GM19324 (cell line): Measurements from ENCODE around the gene FIGLA.

Source experiments
- ATAC-seq: cut with Tn5 transposase; IDR thresholded peaks from one replicate; pipeline ENCODE4 v1.9.1; 2021; ENCODE audit warnings: mild to moderate bottlenecking, moderate library complexity; ENCODE audit not compliant: unreplicated experiment, low FRiP score

The FIGLA gene

GRCh38 chr2:70777450-70777849 lies 13.0 kb downstream of the FIGLA start:
- ATAC-seq: no peak

GRCh38 chr2:70776266-70776665 lies 14.2 kb downstream of the FIGLA start:
- ATAC-seq: no peak

- ATAC-seq: no peak
Measured at GRCh38 chr2:70775141-70775540, 15.3 kb downstream of the FIGLA start.

GRCh38 chr2:70772486-70773155 lies 17.8 kb downstream of the FIGLA start:
- no peak for ATAC-seq

GRCh38 chr2:70771446-70771845 lies 19.0 kb downstream of the FIGLA start:
- no peak for ATAC-seq

- ATAC-seq: no peak
Measured at GRCh38 chr2:70769450-70769849, 21.0 kb downstream of the FIGLA start.

- ATAC-seq: no peak
Measured at GRCh38 chr2:70768590-70769085, 21.8 kb downstream of the FIGLA start.

GRCh38 chr2:70767699-70768589 lies 22.5 kb downstream of the FIGLA start, which contains the start of gene ADD2:
Gene ADD2, minus strand, starts transcription at chr2:70768200. Its CDS starts 61,792 bp downstream, at chr2:70706408.
- ATAC-seq: no peak

- no peak for ATAC-seq
Measured at GRCh38 chr2:70767079-70767698, 23.3 kb downstream of the FIGLA start.

- ATAC-seq: no peak
Measured at GRCh38 chr2:70766357-70767078, 23.9 kb downstream of the FIGLA start.

- ATAC-seq: no peak
Measured at GRCh38 chr2:70765507-70765906, 24.9 kb downstream of the FIGLA start.

- no peak for ATAC-seq
Measured at GRCh38 chr2:70759446-70759845, 31.0 kb downstream of the FIGLA start.

GRCh38 chr2:70757966-70758365 lies 32.5 kb downstream of the FIGLA start:
- ATAC-seq: no peak

- ATAC-seq: no peak
Measured at GRCh38 chr2:70757360-70757759, 33.1 kb downstream of the FIGLA start.

- no peak for ATAC-seq
Measured at GRCh38 chr2:70756128-70756527, 34.3 kb downstream of the FIGLA start.

GRCh38 chr2:70753902-70754301 lies 36.5 kb downstream of the FIGLA start:
- no peak for ATAC-seq

- ATAC-seq: no peak
Measured at GRCh38 chr2:70753031-70753430, 37.4 kb downstream of the FIGLA start.

- ATAC-seq: no peak
Measured at GRCh38 chr2:70752396-70752795, 38.0 kb downstream of the FIGLA start.

- ATAC-seq: no peak
Measured at GRCh38 chr2:70751881-70752280, 38.6 kb downstream of the FIGLA start.

- ATAC-seq: no peak
Measured at GRCh38 chr2:70750320-70750719, 40.1 kb downstream of the FIGLA start.
